Effector CD8-positive, alpha-beta T cell (primary cell): Measurements from ENCODE around the gene GP9.
"Not testable (repeated sequence)": the region's sequence is repeated elsewhere in the genome, so short reads cannot be mapped to it uniquely, and the experiment has no call there.

ENCODE experiments used
- DNase-seq: peaks from one replicate; lab custom pipeline; 2025; lab: John Stamatoyannopoulos, UW

Gene GP9

GRCh38 chr3:129070086-129070885 lies 9.7 kb downstream of the GP9 start:
- DNase-seq, result no peak

GRCh38 chr3:129077222-129077621 lies 16.6 kb downstream of the GP9 start:
- DNase-seq, result no peak

- no peak for DNase-seq
Observed at GRCh38 chr3:129078510-129078909, 17.9 kb downstream of the GP9 start.

GRCh38 chr3:129081503-129081902 lies 20.9 kb downstream of the GP9 start:
- no peak for DNase-seq

- no peak for DNase-seq
Observed at GRCh38 chr3:129082026-129082425, 21.4 kb downstream of the GP9 start.

GRCh38 chr3:129084501-129084900 lies 23.9 kb downstream of the GP9 start:
- DNase-seq, result no peak

GRCh38 chr3:129085165-129085715 lies 24.7 kb downstream of the GP9 start:
- DNase-seq, result no peak

GRCh38 chr3:129085818-129086217 lies 25.2 kb downstream of the GP9 start:
- no peak for DNase-seq

GRCh38 chr3:129087138-129087702 lies 26.6 kb downstream of the GP9 start:
- no peak for DNase-seq

GRCh38 chr3:129087904-129088303 lies 27.3 kb downstream of the GP9 start:
- DNase-seq, result not testable (repeated sequence)

- not testable (repeated sequence) for DNase-seq
Observed at GRCh38 chr3:129088312-129088711, 27.7 kb downstream of the GP9 start.

GRCh38 chr3:129095285-129095684 lies 34.7 kb downstream of the GP9 start:
- no peak for DNase-seq

- DNase-seq, result no peak
Observed at GRCh38 chr3:129100274-129100673, 39.7 kb downstream of the GP9 start.

GRCh38 chr3:129101370-129102138 lies 41.0 kb downstream of the GP9 start:
- no peak for DNase-seq

GRCh38 chr3:129103296-129103695 lies 42.7 kb downstream of the GP9 start:
- no peak for DNase-seq

- no peak for DNase-seq
Observed at GRCh38 chr3:129104051-129104450, 43.5 kb downstream of the GP9 start.

GRCh38 chr3:129104498-129105079 lies 44.0 kb downstream of the GP9 start:
- DNase-seq, result no peak

GRCh38 chr3:129105862-129106261 lies 45.3 kb downstream of the GP9 start:
- DNase-seq, result no peak

- DNase-seq, result no peak
Observed at GRCh38 chr3:129106320-129106719, 45.7 kb downstream of the GP9 start.

GRCh38 chr3:129106866-129107565 lies 46.4 kb downstream of the GP9 start:
- no peak for DNase-seq

GRCh38 chr3:129107793-129108192 lies 47.2 kb downstream of the GP9 start:
- no peak for DNase-seq
